ENCODE measurements around the gene ARRDC4. TPM values are rescaled to one million over a fixed set of nuclear protein-coding genes. Genes with fewer than 3 reads are reported as not detected.

ARRDC4 gene
- total RNA-seq, 1 donor from 2014 or later: 29.7 TPM

- Histone ChIP-seq H3K27me3 (no peaks in the 10 kb centered on the region), H3K4me3 (no peak overlapping the region), H3K4me1 (no peaks in the 10 kb centered on the region), H3K27ac (no peak overlapping the region), H3K36me3 (no peaks in the 10 kb centered on the region), H3K9me3 (no peaks in the 10 kb centered on the region)
- DNase-seq (ENCODE audit: low spot score in 2 of 2): no peak
- intact Hi-C loops (cut with DNase I): no loop called here
- TF ChIP-seq CTCF (IDR thresholded peaks at IDR 0.05): no peak
These were observed 43.0 kb downstream of the ARRDC4 start for GRCh38 chr15:98003518-98003917.

- H3K27ac ChIP-seq: no peak overlapping the region
- DNase-seq (ENCODE audit: low spot score in 2 of 2): no peak
- TF ChIP-seq CTCF (IDR thresholded peaks at IDR 0.05): no peak
- no peaks in the 10 kb centered on the region for H3K9me3 ChIP-seq
- no peaks in the 10 kb centered on the region for H3K4me1 ChIP-seq
- no peak overlapping the region for H3K4me3 ChIP-seq
- intact Hi-C loops (cut with DNase I): no loop called here
- no peaks in the 10 kb centered on the region for H3K36me3 ChIP-seq
- no peaks in the 10 kb centered on the region for H3K27me3 ChIP-seq
These were observed 43.5 kb downstream of the ARRDC4 start for GRCh38 chr15:98003996-98004395.

GRCh38 chr15:98005659-98006058 is 45.2 kb downstream of the ARRDC4 start:
- H3K27me3 ChIP-seq: no peaks in the 10 kb centered on the region
- no peaks in the 10 kb centered on the region for H3K36me3 ChIP-seq
- no peak for TF ChIP-seq CTCF (IDR thresholded peaks at IDR 0.05)
- H3K4me3 ChIP-seq: no peak overlapping the region
- intact Hi-C loops (cut with DNase I): no loop called here
- no peaks in the 10 kb centered on the region for H3K9me3 ChIP-seq
- no peak overlapping the region for H3K27ac ChIP-seq
- no peaks in the 10 kb centered on the region for H3K4me1 ChIP-seq
- DNase-seq (ENCODE audit: low spot score in 2 of 2): no peak

DNA sequence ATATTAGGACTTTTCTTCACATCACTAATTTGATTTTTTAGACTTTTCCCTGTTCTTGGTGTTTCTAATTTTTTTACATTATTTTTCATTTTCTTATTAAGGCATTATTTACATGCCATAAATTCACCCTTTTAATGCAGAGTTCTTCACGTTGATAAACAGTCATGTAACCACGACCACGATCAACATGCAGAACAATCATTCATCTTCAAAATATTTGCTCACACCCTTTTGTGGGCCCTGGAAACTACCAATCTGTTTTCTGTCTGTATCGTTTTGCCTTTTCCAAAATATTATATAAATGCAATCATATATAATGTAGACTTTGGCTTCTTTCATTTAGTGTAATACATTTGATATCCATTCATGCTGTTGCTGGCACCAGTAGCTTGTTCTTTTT is 48.7 kb downstream of the ARRDC4 start:
- no peaks in the 10 kb centered on the region for H3K36me3 ChIP-seq
- no peaks in the 10 kb centered on the region for H3K4me1 ChIP-seq
- TF ChIP-seq CTCF (IDR thresholded peaks at IDR 0.05): no peak
- H3K9me3 ChIP-seq: no peaks in the 10 kb centered on the region
- intact Hi-C loops (cut with DNase I): no loop called here
- H3K27ac ChIP-seq: no peak overlapping the region
- H3K27me3 ChIP-seq: no peaks in the 10 kb centered on the region
- no peak for DNase-seq (ENCODE audit: low spot score in 2 of 2)
- H3K4me3 ChIP-seq: no peak overlapping the region

DNA sequence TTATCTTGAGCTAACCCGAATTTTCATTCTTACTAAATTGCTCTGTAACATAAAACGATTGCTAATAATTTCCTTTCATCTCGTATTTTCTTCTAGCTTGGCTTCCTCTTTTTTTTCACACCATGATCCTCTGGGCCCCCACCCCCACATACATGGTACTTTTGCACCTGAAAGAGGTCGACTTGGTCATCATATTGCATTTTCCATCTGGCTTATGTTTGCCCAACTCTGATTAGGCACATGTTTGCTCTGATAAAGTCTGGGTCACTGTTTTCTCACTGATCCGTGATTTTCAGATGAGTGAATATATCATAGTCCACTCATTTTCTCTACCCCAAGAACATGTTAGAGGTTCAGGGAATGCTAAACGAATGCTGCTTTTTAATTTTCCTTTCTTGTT is 49.5 kb downstream of the ARRDC4 start:
- intact Hi-C loops (cut with DNase I): no loop called here
- Histone ChIP-seq H3K9me3 (no peaks in the 10 kb centered on the region), H3K27ac (no peak overlapping the region), H3K4me1 (no peaks in the 10 kb centered on the region), H3K36me3 (no peaks in the 10 kb centered on the region), H3K27me3 (no peaks in the 10 kb centered on the region), H3K4me3 (no peak overlapping the region)
- no peak for TF ChIP-seq CTCF (IDR thresholded peaks at IDR 0.05)
- DNase-seq (ENCODE audit: low spot score in 2 of 2): no peak

- H3K9me3 ChIP-seq: no peaks in the 10 kb centered on the region
- H3K4me3 ChIP-seq: no peak overlapping the region
- TF ChIP-seq CTCF (IDR thresholded peaks at IDR 0.05): no peak
- H3K4me1 ChIP-seq: no peaks in the 10 kb centered on the region
- intact Hi-C loops (cut with DNase I): no loop called here
- no peaks in the 10 kb centered on the region for H3K27me3 ChIP-seq
- no peak for DNase-seq (ENCODE audit: low spot score in 2 of 2)
- H3K27ac ChIP-seq: no peak overlapping the region
- H3K36me3 ChIP-seq: no peaks in the 10 kb centered on the region
These were observed 51.9 kb downstream of the ARRDC4 start for GRCh38 chr15:98012354-98012753.
